MM.1S (cell line): ENCODE measurements around the gene FRMPD3.

ENCODE experiments used
- CTCF ChIP-seq: fragments of 300-600 bp; sonication (generic); IDR thresholded peaks from 2 replicates; pipeline ENCODE4 v1.5.1; 2016; ENCODE audit warnings: antibody characterized with exemption, low read length, mixed read lengths
- EZH2 ChIP-seq: fragments of 300-600 bp; sonication (generic); optimal IDR thresholded peaks from 2 replicates; pipeline ENCODE3; 2017; ENCODE audit warnings: low read depth, mild to moderate bottlenecking, antibody characterized with exemption, low read length, mixed read lengths
- EZH2phosphoT487 ChIP-seq: fragments of 300-600 bp; sonication (generic); IDR thresholded peaks from 2 replicates; pipeline ENCODE4 v1.6.1; 2018; ENCODE audit warnings: antibody characterized with exemption, low read length

- TF ChIP-seq EZH2phosphoT487 (no peak), CTCF (no peak), EZH2 (no peak)
Measured at GRCh38 chrX:107445146-107445545, 4.3 kb upstream of the FRMPD3 start.
